Measurements from ENCODE around the gene PLEKHD1. TPM values are rescaled to one million over a fixed set of nuclear protein-coding genes. Genes with fewer than 3 reads are reported as not detected.

Gene PLEKHD1
- polyA plus RNA-seq, 1 experiment: not detected

DNA sequence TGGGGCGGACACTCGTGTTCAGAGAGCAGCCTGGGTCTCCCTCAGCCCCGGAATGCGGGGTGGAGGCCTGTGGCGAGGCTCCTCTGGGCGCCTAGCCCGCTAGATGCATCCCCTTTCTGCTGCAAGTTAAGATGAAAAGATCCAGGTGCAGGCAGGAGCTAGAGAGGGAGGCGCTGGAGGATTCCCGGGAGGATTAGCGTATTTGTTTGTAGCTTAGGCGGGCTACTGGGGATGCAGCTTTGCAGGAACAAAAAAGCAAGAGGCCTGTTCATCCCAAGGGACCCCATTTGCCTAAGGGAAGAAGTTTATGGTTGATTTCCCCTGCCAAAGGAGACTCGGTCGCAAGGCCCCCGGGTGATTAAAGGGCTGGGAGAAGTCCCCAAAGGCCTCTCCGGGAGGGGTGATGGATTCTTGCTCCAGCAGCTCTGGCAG lies 89.3 kb downstream of the PLEKHD1 start:
- Histone ChIP-seq H3K9me3 (ENCODE audit: control insufficient read depth, insufficient read depth, low read length) (peaks cover 4% of the 10 kb centered on the region), H3K4me3 (ENCODE audit: low read depth, low read length) (no peak overlapping the region), H3K27ac (ENCODE audit: low read depth, low read length) (no peak overlapping the region), H3K27me3 (ENCODE audit: control insufficient read depth, insufficient read depth, low read length) (peaks cover 73% of the 10 kb centered on the region)
- CTCF ChIA-PET: interaction anchor here (1.3 to 3.7 kb wide), 7 partner anchors 11 to 331 kb away, joined by 3 to 22 read pairs (median 8); no protein-coding TSS in a partner anchor
- POLR2A ChIA-PET: interaction anchor here (0.6 kb wide), 1 partner anchor 64 kb away, joined by 3 read pairs; no protein-coding TSS in a partner anchor
- TF ChIP-seq, protein P1, sequence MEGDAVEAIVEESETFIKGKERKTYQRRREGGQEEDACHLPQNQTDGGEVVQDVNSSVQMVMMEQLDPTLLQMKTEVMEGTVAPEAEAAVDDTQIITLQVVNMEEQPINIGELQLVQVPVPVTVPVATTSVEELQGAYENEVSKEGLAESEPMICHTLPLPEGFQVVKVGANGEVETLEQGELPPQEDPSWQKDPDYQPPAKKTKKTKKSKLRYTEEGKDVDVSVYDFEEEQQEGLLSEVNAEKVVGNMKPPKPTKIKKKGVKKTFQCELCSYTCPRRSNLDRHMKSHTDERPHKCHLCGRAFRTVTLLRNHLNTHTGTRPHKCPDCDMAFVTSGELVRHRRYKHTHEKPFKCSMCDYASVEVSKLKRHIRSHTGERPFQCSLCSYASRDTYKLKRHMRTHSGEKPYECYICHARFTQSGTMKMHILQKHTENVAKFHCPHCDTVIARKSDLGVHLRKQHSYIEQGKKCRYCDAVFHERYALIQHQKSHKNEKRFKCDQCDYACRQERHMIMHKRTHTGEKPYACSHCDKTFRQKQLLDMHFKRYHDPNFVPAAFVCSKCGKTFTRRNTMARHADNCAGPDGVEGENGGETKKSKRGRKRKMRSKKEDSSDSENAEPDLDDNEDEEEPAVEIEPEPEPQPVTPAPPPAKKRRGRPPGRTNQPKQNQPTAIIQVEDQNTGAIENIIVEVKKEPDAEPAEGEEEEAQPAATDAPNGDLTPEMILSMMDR (IDR thresholded peaks at IDR 0.05; ENCODE audit: low read depth, low read length): no peak
- DNase-seq (ENCODE audit: low read depth, low spot score): no peak

DNA sequence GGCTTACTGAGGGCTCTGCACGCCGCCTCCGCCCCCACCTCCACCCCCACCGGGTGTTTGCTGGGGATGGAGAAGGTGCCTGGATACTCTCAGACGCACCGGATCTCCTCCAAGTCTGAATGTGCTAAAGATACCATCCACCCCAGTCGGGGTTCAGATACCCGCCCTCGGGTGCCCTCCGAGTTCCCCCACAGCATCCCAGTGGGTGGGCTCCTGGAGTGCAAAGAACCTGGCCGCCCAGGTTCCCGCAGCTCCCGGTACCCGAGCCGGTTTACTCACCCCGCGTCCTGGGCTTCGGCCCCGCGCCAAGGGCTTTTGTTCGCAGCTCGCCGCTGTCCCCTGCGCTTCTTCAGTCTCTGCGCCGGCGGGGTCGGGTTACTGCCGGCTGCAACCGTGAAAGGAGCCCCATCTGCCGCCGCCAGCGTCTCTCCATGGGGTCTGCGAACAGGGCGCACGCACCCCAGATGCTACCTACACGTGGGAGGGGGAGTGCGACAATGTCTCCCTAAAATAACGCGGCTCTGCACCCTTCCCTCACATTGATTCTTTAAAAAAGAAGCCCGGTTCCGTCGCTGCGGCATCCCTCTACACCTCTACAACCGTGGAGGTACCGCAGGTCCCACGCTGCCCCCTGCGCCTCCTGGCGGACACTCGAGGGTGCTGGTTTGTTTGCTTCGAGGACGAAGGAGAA lies 89.9 kb downstream of the PLEKHD1 start, which contains the start of gene CCDC177:
Gene CCDC177 (minus strand): TSS at position 609 of the 691 bp plus-strand sequence. CDS start 1,249 bp downstream, outside the sequence.
- no peak for DNase-seq (ENCODE audit: low read depth, low spot score)
- Histone ChIP-seq H3K27ac (ENCODE audit: low read depth, low read length) (no peak within 1 kb of the TSS), H3K4me3 (ENCODE audit: low read depth, low read length) (peak within 1 kb of the TSS; percentile 46), H3K27me3 (ENCODE audit: control insufficient read depth, insufficient read depth, low read length) (peaks cover 67% of the 10 kb centered on the region), H3K9me3 (ENCODE audit: control insufficient read depth, insufficient read depth, low read length) (peaks cover 4% of the 10 kb centered on the region)
- CTCF ChIA-PET: interaction anchor here (0.7 to 3.7 kb wide), 11 partner anchors 11 to 332 kb away, joined by 3 to 22 read pairs (median 8); no protein-coding TSS in a partner anchor
- TF ChIP-seq, protein P1 (IDR thresholded peaks at IDR 0.05; ENCODE audit: low read depth, low read length): peak; percentile 97
- POLR2A ChIA-PET: interaction anchor here (0.6 to 0.7 kb wide), 2 partner anchors 28 to 64 kb away, joined by 3 read pairs; no protein-coding TSS in a partner anchor

DNA sequence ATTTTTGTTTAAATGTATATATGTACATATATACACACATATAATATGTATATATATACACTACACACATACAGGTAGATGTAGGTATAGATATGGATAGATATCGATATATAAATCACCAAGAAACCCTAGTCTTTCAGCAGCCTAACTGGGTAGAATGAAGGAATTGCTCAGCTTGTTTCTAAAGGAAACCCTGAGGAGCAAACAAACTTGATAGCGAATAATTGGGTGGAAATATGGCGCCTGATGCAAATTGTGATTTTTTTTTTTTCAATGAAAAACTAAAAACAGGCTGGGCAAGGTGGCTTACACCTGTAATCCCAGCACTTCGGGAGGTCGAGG lies 90.4 kb downstream of the PLEKHD1 start:
- TF ChIP-seq, protein P1 (IDR thresholded peaks at IDR 0.05; ENCODE audit: low read depth, low read length): no peak
- no peak for DNase-seq (ENCODE audit: low read depth, low spot score)
- ChIA-PET CTCF (interaction anchor here (0.7 to 3.7 kb wide), 10 partner anchors 10 to 332 kb away, joined by 3 to 22 read pairs (median 6); no protein-coding TSS in a partner anchor), POLR2A (interaction anchor here (0.7 kb wide), 1 partner anchor 29 kb away, joined by 3 read pairs; no protein-coding TSS in a partner anchor)
- peaks cover 4% of the 10 kb centered on the region for H3K9me3 ChIP-seq (ENCODE audit: control insufficient read depth, insufficient read depth, low read length)
- peaks cover 62% of the 10 kb centered on the region for H3K27me3 ChIP-seq (ENCODE audit: control insufficient read depth, insufficient read depth, low read length)
- no peak overlapping the region for H3K27ac ChIP-seq (ENCODE audit: low read depth, low read length)
- no peak overlapping the region for H3K4me3 ChIP-seq (ENCODE audit: low read depth, low read length)

DNA sequence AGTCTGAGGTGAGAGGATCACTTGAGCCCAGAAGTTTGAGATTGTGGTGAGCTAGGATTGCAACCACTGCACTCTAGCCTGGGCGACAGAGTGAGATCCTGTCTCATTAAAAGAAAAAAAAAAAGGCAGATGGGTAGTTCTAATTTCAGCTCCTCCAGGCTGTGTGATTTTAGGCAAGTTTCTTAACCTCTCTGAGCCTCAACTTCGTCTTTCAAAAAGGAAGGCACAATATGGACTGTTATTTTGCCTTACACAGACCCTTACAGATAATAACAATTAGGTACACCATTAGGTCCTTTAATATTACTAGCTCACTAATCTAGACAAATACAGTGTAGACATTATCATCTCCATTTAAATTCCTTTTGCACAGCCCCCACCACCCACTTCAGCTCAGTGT lies 94.9 kb downstream of the PLEKHD1 start:
- ChIA-PET POLR2A (interaction anchor here (1.3 kb wide), 1 partner anchor 187 kb away, joined by 9 read pairs; the partner anchor contains the start of gene SRSF5), CTCF (interaction anchor here (0.5 to 1.7 kb wide), 25 partner anchors 9 to 338 kb away, joined by 3 to 9 read pairs (median 4); partner anchors contain the start of gene SRSF5)
- Histone ChIP-seq H3K9me3 (ENCODE audit: control insufficient read depth, insufficient read depth, low read length) (no peaks in the 10 kb centered on the region; the same call in 1 of the 2 replicates), H3K27me3 (ENCODE audit: control insufficient read depth, insufficient read depth, low read length) (peaks cover 27% of the 10 kb centered on the region), H3K4me3 (ENCODE audit: low read depth, low read length) (no peak overlapping the region), H3K27ac (ENCODE audit: low read depth, low read length) (no peak overlapping the region)
- TF ChIP-seq, protein P1 (IDR thresholded peaks at IDR 0.05; ENCODE audit: low read depth, low read length): no peak
- no peak for DNase-seq (ENCODE audit: low read depth, low spot score)

All from AG04450 (cell line).